ENCODE measurements around the gene MED28. TPM values are rescaled to one million over a fixed set of nuclear protein-coding genes. Genes with fewer than 3 reads are reported as not detected.

The MED28 gene
- total RNA-seq, 2 donors from 2014 or later: 94.5 to 107 TPM

DNA sequence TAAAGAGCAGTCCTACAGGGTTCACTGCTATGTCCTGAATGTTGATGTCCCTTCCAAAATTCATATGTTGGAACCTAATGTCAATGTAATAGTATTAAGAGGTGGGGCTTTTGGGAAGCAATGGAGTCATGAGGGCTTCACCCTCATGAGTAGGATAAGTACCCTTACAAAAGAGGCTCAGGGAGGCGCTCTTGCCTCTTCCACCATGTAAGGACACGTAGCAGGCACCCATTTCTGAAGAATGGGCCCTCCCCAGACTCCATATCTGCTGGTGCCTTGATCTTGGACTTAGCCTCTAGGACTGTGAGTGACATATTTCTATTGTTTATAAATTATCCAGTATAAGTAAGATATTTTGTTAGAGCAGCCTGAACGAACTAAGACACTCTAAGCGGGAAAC lies 15.8 kb downstream of the MED28 start:
- H3K4me1 ChIP-seq (ENCODE audit: control insufficient read depth, insufficient read depth, low read length): no peaks in the 10 kb centered on the region
- WGBS, 2 experiments (ENCODE audit: insufficient coverage in 1 of 2, insufficient read length in 1 of 2): 91 to 94% methylated on average over 4 of the region's 4 CpGs
- peaks cover 94% of the 10 kb centered on the region for H3K36me3 ChIP-seq (ENCODE audit: control insufficient read depth, insufficient read depth, low read length)
- H3K36me3 Mint-ChIP-seq (ENCODE audit: low read depth): peaks cover 91% of the 10 kb centered on the region
- no peak overlapping the region for H3K4me3 Mint-ChIP-seq
- H3K27me3 ChIP-seq (ENCODE audit: control insufficient read depth, insufficient read depth, low read length, poor library complexity, severe bottlenecking): no peaks in the 10 kb centered on the region
- H3K9me3 ChIP-seq (ENCODE audit: control insufficient read depth, low read length): no peaks in the 10 kb centered on the region
- no peaks in the 10 kb centered on the region for H3K9me3 Mint-ChIP-seq
- no peaks in the 10 kb centered on the region for H3K4me1 Mint-ChIP-seq
- DNase-seq: no peak
- no peaks in the 10 kb centered on the region for H3K27me3 Mint-ChIP-seq (ENCODE audit: insufficient read depth)
- no peak overlapping the region for H3K4me3 ChIP-seq (ENCODE audit: low read length)
- no peak overlapping the region for H3K27ac ChIP-seq (ENCODE audit: low read depth, low read length)
- H3K27ac Mint-ChIP-seq: no peak overlapping the region
- TF ChIP-seq, protein P1, sequence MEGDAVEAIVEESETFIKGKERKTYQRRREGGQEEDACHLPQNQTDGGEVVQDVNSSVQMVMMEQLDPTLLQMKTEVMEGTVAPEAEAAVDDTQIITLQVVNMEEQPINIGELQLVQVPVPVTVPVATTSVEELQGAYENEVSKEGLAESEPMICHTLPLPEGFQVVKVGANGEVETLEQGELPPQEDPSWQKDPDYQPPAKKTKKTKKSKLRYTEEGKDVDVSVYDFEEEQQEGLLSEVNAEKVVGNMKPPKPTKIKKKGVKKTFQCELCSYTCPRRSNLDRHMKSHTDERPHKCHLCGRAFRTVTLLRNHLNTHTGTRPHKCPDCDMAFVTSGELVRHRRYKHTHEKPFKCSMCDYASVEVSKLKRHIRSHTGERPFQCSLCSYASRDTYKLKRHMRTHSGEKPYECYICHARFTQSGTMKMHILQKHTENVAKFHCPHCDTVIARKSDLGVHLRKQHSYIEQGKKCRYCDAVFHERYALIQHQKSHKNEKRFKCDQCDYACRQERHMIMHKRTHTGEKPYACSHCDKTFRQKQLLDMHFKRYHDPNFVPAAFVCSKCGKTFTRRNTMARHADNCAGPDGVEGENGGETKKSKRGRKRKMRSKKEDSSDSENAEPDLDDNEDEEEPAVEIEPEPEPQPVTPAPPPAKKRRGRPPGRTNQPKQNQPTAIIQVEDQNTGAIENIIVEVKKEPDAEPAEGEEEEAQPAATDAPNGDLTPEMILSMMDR (conservative IDR thresholded peaks at IDR 0.05): no peak
- no peak overlapping the region for H3K9ac ChIP-seq (ENCODE audit: extremely low read depth, low read length, poor library complexity, severe bottlenecking)

DNA sequence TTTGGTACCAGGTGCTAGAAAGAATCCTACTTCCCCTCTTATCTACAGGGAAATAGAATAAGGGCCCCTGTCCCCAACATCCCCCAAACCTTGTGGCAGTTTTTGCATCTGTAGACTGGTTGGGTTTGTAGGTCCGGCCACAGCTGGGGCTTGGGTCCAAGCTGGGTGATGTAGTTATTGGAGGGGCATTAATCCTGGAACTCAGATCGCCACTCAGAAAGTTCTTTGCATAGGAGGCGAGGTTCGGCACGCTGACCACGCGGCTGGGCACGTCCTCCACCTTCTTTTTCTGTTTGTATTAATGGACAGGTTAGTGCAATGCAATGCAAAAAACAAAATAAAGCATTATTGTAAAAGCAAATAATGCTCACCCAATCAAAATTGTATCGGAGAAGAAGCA lies 19.2 kb downstream of the MED28 start:
- TF ChIP-seq, protein P1 (conservative IDR thresholded peaks at IDR 0.05): no peak
- H3K27ac Mint-ChIP-seq: no peak overlapping the region
- no peak overlapping the region for H3K4me3 ChIP-seq (ENCODE audit: low read length)
- no peaks in the 10 kb centered on the region for H3K27me3 Mint-ChIP-seq (ENCODE audit: insufficient read depth)
- no peaks in the 10 kb centered on the region for H3K9me3 Mint-ChIP-seq
- no peak overlapping the region for H3K9ac ChIP-seq (ENCODE audit: extremely low read depth, low read length, poor library complexity, severe bottlenecking)
- H3K36me3 ChIP-seq (ENCODE audit: control insufficient read depth, insufficient read depth, low read length): peaks cover 86% of the 10 kb centered on the region
- no peak overlapping the region for H3K27ac ChIP-seq (ENCODE audit: low read depth, low read length)
- no peak for DNase-seq
- H3K4me1 ChIP-seq (ENCODE audit: control insufficient read depth, insufficient read depth, low read length): no peaks in the 10 kb centered on the region
- WGBS, 2 experiments (ENCODE audit: insufficient coverage in 1 of 2, insufficient read length in 1 of 2): 93 to 100% methylated on average over 1 to 9 of the region's 9 CpGs
- H3K36me3 Mint-ChIP-seq (ENCODE audit: low read depth): peaks cover 71% of the 10 kb centered on the region
- H3K9me3 ChIP-seq (ENCODE audit: control insufficient read depth, low read length): no peaks in the 10 kb centered on the region
- no peaks in the 10 kb centered on the region for H3K27me3 ChIP-seq (ENCODE audit: control insufficient read depth, insufficient read depth, low read length, poor library complexity, severe bottlenecking)
- H3K4me1 Mint-ChIP-seq: no peaks in the 10 kb centered on the region
- H3K4me3 Mint-ChIP-seq: no peak overlapping the region

DNA sequence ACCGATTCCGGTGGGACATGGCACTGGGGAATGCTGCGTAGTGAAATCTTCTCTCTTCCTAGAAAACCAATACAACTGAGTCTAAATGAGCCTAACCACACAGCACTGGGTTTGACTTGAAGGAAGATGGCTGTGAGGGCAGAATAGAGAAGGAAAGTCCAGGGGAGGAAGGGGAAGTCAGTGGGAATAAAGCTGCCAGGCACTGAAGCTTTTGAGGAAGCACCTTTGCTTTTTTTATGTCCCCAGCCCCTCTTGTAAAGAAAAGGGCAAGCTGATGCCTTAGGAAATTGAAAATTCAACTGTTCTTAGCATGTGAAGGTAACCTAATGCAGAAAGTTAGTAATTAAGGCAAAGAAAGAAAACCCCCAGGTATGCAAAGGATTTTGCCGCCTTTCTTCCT lies 20.6 kb downstream of the MED28 start:
- 98% methylated on average over 4 of the region's 4 CpGs; no CpG with 5 or more reads in 1 of the 2 experiments for WGBS, 2 experiments (ENCODE audit: insufficient coverage in 1 of 2, insufficient read length in 1 of 2)
- Mint-ChIP-seq H3K27me3 (ENCODE audit: insufficient read depth) (no peaks in the 10 kb centered on the region), H3K4me3 (no peak overlapping the region), H3K36me3 (ENCODE audit: low read depth) (peaks cover 62% of the 10 kb centered on the region), H3K4me1 (no peaks in the 10 kb centered on the region), H3K27ac (no peak overlapping the region), H3K9me3 (no peaks in the 10 kb centered on the region)
- no peak overlapping the region for H3K4me3 ChIP-seq (ENCODE audit: low read length)
- no peak overlapping the region for H3K27ac ChIP-seq (ENCODE audit: low read depth, low read length)
- no peak for DNase-seq
- H3K4me1 ChIP-seq (ENCODE audit: control insufficient read depth, insufficient read depth, low read length): no peaks in the 10 kb centered on the region
- no peak overlapping the region for H3K9ac ChIP-seq (ENCODE audit: extremely low read depth, low read length, poor library complexity, severe bottlenecking)
- H3K27me3 ChIP-seq (ENCODE audit: control insufficient read depth, insufficient read depth, low read length, poor library complexity, severe bottlenecking): no peaks in the 10 kb centered on the region
- H3K36me3 ChIP-seq (ENCODE audit: control insufficient read depth, insufficient read depth, low read length): peaks cover 75% of the 10 kb centered on the region
- TF ChIP-seq, protein P1 (conservative IDR thresholded peaks at IDR 0.05): no peak
- no peaks in the 10 kb centered on the region for H3K9me3 ChIP-seq (ENCODE audit: control insufficient read depth, low read length)

All from endodermal cell (in vitro differentiated cells).